Astrocyte of the spinal cord (primary cell): ENCODE results near the gene TPX2.

Experiments
- DNase-seq: peaks from one replicate; pipeline ENCODE4 v3.0.0; 2011; ENCODE audit warnings: low read depth, low spot score
- H3K4me3 ChIP-seq: 2 replicates; pipeline ENCODE4 v1.5.1; 2011; ENCODE audit warnings: low read depth, mild to moderate bottlenecking, low read length, moderate library complexity
- in situ Hi-C: cut with HindIII; loops from 2 replicates; pipeline ENCODE4 v1.10.0; 2017; ENCODE audit warnings: low sequenced_read_pairs
- TF ChIP-seq, protein P1 (sequence below): IDR thresholded peaks from 2 replicates; pipeline ENCODE4 v1.5.1; 2012; ENCODE audit warnings: low read depth, mild to moderate bottlenecking, low read length, inconsistent platforms

Gene TPX2

DNA sequence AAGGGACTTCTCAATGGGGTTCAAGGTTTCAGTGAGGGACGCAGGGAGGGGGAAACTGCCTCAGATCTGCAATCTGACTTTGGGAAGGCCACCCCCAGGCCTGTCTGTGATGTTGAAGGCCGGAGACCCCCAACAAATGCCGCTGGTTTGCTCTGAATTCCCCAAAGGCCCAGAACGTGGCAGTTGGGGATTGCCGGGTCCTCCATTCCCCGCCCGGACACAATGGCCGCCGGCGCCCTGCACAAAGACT is 16.1 kb upstream of the TPX2 start:
- in situ Hi-C loops, result no loop called here
- peak overlapping the region; percentile 82 for H3K4me3 ChIP-seq
- DNase-seq, result no peak
- TF ChIP-seq, protein P1, sequence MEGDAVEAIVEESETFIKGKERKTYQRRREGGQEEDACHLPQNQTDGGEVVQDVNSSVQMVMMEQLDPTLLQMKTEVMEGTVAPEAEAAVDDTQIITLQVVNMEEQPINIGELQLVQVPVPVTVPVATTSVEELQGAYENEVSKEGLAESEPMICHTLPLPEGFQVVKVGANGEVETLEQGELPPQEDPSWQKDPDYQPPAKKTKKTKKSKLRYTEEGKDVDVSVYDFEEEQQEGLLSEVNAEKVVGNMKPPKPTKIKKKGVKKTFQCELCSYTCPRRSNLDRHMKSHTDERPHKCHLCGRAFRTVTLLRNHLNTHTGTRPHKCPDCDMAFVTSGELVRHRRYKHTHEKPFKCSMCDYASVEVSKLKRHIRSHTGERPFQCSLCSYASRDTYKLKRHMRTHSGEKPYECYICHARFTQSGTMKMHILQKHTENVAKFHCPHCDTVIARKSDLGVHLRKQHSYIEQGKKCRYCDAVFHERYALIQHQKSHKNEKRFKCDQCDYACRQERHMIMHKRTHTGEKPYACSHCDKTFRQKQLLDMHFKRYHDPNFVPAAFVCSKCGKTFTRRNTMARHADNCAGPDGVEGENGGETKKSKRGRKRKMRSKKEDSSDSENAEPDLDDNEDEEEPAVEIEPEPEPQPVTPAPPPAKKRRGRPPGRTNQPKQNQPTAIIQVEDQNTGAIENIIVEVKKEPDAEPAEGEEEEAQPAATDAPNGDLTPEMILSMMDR, result no peak

DNA sequence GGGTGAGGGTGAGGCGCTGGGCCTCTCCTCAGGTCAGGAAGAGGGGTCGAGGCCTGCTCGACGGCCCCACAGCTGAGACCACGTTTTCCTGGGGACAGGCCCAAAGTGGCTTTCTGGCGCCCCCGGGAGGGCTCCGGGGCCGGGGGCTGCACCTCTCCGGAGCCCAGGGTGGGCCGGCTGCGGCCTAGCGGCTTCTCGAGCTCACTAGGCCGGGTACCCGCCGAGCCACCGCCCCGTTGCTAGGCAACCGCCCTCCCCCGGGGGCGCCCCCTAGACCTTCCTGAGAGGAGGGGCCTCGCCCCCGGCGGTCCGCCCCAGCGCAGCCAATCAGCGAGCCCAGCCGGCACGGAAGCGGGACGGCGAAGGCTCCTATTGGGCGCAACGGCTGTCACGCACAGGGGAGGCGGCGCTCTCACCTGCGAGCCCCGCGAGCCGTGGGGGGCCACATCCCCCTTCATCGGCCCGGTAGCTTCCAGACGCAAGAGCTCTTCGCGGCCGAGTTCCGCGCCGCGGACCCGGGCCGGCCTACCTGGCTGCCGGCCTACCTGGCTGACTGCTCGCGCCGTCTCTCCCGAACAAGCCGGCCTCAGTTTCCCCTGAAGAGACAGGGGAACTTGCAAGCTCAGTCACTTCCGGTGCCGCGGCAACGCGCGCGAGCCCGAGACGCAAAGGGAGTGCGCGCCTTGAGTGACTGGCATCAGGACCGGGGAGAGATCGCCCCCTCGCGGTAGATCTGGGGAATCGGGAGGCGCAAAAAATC is 15.6 kb upstream of the TPX2 start:
- DNase-seq, result peak; percentile 99
- TF ChIP-seq, protein P1, result peak; percentile 90
- peak overlapping the region; percentile 82 for H3K4me3 ChIP-seq
- in situ Hi-C loops, result no loop called here

DNA sequence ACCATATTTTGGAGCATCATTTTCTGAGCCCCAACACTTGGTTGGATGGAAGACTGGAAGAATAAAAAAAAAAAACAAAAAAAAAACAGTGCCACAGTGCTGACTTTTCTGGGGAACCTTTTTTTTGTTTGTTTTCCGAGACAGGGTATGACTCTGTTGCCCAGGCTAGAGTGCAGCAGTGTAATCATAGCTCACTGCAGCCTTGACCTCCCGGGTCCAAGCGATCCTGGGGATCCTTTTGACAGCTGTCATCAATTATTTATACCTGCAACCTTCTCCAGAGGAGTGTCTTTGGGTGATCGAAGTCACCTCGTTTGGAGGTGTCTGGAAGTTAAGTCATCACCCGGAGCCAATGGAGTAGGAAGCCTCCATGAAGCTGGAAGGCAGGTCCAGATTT is 7.8 kb upstream of the TPX2 start:
- no peak for DNase-seq
- in situ Hi-C loops, result no loop called here
- no peak overlapping the region for H3K4me3 ChIP-seq
- TF ChIP-seq, protein P1, result no peak

DNA sequence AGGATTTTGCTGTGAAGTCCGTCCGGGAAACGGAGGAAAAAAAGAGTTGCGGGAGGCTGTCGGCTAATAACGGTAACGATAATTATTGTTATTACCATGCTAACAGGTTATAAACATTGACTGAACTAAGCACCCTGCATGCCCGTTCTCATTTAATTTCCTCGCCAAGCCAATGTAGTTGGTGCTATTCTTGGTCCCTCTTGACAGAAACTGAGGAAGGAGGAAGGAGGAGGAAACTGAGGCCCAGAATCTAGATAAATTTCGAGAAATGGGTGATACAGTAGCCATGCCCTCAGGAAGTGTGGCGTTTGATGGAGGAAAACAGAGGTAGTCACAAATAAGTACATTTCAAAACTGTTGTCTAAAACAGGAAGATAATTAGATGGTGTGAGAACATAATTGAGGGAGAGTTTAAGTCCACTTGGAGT is 474 bp downstream of the TPX2 start:
- no peak for DNase-seq
- peak overlapping the region; percentile 86 for H3K4me3 ChIP-seq
- in situ Hi-C loops, result no loop called here
- TF ChIP-seq, protein P1, result no peak

DNA sequence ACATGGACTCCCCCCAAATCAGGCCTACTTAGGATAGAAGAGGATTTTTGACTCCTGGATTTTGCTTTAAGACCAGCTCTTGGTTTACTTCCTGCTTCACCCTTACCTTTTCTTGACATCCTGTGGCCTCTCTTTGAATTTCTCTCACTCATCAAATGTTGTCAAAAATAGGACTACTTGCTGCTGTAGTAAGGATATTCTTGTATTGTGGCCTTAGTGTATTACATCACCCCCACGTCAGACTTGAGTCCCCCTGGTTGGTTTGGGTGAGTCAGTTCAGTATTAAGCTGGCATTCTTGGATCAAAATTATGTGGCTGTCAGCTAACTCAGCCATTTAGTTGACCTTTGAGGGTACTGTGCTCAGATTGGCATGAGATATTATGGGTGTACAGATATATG is 1.1 kb downstream of the TPX2 start:
- in situ Hi-C loops, result no loop called here
- DNase-seq, result peak; percentile 58
- H3K4me3 ChIP-seq, result peak overlapping the region; percentile 86
- TF ChIP-seq, protein P1, result no peak

DNA sequence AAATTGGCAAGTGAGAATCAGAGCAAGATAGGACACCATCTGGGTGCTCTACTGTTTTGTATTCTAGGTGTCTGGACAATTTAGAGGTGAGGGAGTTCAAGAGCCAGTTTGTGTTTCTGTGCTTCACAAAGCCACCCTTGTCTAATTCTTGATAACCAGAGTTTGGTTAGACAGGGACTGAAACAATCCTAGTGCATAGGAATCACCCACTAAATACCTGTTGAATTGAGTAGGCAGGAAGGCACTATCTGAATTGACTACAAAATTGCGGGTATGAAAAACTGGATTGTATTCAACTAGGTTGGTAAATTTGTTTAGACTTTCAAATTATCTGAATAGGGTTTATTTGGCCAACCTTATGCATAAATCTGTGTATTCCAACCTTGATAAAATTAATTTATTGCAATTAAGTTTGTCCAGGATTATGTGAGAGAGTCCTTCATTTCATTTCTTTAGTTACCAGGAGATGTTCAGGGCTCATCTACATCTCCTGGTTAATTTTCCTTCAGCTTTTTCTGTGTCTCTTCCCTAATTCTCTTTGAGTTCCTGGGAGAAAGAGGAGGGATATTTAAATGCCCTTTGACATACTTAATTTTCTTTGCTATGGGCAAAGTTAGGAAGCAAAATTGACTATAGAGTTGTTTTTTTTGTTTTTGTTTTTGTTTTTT is 1.7 kb downstream of the TPX2 start:
- in situ Hi-C loops, result no loop called here
- TF ChIP-seq, protein P1, result no peak
- no peak for DNase-seq
- peak overlapping the region; percentile 86 for H3K4me3 ChIP-seq
